Bronchial smooth muscle cell (primary cell): ENCODE data around the gene CLASRP. TPM values are rescaled to one million over a fixed set of nuclear protein-coding genes. Genes with fewer than 3 reads are reported as not detected.

ENCODE experiments used
- total RNA-seq: library from RNA; depleted of rRNA; stranded (reverse); fragments of >200 nt; gene quantifications from 2 replicates; pipeline ENCODE4 v1.2.1, GENCODE V29; 2014

Gene CLASRP, protein sequence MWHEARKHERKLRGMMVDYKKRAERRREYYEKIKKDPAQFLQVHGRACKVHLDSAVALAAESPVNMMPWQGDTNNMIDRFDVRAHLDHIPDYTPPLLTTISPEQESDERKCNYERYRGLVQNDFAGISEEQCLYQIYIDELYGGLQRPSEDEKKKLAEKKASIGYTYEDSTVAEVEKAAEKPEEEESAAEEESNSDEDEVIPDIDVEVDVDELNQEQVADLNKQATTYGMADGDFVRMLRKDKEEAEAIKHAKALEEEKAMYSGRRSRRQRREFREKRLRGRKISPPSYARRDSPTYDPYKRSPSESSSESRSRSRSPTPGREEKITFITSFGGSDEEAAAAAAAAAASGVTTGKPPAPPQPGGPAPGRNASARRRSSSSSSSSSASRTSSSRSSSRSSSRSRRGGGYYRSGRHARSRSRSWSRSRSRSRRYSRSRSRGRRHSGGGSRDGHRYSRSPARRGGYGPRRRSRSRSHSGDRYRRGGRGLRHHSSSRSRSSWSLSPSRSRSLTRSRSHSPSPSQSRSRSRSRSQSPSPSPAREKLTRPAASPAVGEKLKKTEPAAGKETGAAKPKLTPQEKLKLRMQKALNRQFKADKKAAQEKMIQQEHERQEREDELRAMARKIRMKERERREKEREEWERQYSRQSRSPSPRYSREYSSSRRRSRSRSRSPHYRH
- 12.3 and 17.8 TPM in 2 replicates for total RNA-seq

DNA sequence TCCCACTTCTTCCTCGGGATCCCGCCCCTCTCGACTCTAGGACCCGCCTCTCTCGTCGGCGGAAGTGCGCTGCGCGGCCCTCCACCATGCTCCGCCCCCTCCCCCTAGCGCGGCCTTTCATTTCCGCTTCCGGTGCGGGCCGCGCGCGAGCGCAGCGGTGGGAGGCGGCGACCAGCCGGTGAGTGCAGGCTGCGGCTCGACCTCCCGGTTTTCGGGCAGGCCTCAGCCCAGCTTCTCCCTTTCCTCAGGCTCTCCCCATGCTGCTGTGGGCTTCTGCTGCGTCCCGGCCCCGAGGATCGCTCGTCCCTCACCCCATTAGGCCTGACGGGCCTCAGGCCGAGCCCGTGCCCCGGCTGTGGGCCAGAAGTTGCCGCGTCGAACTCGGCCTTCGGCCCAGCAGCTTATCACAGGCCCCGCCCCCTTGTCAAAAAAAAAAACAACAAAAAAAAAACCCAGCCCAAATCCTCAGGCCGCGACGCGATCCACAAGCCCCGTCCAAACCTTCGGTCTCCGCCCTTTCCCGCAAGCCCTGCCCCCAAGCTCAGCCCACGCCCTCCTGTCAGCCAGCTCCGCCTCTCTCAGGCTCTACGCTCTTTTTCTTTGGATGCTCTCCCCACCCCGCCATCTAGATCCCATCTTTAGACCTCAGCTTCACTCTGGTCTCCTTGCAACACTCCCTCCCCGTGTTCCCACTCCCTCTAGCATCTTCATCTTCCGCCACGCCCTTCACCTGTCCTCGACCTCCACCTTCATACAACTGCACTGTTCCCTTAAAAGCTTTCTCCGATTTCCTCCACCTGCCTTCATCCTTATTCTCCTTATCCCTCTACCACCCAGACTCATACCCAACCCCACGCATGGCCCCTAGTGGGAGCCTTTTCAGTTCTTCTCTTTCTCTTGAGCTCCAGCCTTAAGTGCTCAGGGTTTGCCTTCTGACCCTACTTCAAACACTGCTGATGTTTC is at the start of gene CLASRP:
TSS of gene CLASRP (plus strand) at position 115 of the 963 bp plus-strand sequence. CDS start 1,168 bp downstream, outside the sequence.

DNA sequence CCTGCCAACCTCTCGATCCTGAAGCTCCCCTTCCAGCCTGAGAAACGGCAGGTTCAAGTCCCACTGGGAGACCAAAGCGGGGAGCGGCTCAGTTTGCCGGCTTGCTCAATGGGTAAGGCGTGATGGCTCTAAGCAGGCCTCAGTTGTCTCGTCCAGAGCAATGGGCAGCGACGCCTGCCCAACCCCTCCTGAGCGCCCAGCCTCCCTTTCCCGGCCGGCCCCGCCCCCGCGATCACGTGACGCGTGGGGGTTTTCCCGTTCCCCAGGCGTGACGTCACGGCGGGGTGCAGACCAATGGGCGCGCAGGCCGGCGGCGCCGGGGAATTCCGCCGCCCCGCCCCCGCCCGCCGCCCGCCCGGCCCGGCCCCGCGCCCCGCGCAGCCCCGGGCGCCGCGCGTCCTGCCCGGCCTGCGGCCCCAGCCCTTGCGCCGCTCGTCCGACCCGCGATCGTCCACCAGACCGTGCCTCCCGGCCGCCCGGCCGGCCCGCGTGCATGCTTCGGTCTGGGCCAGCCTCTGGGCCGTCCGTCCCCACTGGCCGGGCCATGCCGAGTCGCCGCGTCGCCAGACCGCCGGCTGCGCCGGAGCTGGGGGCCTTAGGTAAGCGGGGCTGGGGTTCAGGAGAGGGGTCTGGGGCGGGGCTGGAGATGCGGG is 37.6 kb upstream of the CLASRP start, which contains the start of gene RELB:
TSS of gene RELB (plus strand) at position 378 of the 653 bp plus-strand sequence. CDS start at position 494, 116 bp downstream.

DNA sequence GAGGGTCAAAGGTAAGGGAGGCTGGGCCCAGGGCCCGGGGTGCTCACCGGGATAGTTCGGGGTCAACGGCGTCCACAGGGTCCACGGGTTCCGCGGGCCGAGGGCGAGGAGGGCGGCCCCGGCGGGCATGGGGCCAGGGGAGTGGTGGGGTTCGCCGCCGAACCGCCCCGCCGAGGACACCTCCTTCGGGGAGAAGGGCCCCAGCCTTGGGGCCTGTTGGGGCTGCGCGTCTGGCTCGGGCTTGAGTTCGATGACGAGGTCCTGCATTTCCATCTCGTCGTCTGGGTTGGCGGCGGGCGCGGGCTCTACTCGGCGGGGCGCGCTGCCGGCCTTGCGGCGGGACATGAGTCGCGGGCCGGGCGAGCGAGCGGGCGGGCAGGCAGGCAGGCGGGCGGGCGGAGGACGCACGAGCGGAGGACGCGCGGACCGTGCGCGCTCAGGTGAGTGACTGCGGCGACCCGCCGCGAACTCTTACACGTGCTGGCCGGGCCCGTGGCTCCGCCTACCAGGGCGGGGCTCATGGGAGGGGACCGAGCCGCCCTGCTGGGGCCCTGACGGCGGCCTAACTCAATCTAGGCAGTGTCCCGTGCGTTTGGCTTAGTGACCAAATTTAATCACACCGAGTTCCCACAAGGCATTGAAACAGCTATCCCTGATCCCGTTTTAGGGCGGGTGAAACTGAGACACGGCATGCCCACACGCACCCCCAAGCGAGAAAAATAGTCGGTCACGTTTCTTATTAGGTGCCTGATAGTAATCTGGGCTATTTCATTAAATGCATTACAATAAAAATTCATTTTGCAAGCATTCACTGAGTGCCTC is 37.4 kb downstream of the CLASRP start, which contains the start of gene ZNF296:
TSS of gene ZNF296 (minus strand) at position 450 of the 822 bp plus-strand sequence. CDS start at position 345, 105 bp downstream.

DNA sequence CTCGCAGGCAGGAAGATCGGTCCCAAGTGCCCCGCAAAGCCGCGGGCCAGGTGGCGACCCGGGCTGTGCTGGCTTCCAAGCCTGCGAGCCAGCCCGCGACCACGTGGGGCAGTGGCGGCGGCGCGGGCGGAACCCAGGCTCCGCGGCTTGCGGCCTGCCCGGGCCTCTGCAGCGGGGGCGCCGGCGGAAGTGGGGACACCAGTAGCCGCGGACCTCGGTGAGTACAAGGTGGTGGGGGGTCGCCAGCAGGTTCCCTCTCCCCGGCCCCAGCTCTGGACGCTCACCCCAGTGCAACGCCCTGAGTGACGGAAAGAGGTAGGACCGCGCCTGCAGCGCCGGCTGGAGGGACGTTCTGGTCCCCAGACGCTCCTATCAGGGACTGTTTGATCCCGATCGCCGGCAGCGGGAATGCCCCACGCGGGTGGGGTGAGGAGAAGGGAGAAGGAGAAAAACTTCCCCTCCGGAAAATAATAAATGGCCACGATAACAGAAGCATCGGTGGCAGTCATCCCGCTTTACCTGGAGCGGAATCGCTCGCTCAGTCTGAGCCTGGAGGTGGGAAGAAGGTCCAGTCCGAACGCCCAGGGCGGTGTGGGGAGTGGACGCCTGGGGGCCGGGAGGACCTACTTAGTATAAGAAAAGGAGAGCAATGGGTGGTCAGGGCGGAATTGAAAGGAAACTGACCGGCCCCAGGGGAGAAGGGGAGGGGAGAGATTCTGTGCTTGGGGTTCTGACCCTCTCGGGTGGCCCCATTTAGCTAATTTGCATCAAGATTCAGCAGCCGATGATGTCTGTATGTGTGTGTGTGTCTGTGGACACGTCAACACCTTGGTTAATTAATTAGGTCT is 40.4 kb downstream of the CLASRP start, which contains the start of gene GEMIN7:
TSS of gene GEMIN7 (plus strand) at position 198 of the 848 bp plus-strand sequence. CDS start 10,855 bp downstream, outside the sequence.

DNA sequence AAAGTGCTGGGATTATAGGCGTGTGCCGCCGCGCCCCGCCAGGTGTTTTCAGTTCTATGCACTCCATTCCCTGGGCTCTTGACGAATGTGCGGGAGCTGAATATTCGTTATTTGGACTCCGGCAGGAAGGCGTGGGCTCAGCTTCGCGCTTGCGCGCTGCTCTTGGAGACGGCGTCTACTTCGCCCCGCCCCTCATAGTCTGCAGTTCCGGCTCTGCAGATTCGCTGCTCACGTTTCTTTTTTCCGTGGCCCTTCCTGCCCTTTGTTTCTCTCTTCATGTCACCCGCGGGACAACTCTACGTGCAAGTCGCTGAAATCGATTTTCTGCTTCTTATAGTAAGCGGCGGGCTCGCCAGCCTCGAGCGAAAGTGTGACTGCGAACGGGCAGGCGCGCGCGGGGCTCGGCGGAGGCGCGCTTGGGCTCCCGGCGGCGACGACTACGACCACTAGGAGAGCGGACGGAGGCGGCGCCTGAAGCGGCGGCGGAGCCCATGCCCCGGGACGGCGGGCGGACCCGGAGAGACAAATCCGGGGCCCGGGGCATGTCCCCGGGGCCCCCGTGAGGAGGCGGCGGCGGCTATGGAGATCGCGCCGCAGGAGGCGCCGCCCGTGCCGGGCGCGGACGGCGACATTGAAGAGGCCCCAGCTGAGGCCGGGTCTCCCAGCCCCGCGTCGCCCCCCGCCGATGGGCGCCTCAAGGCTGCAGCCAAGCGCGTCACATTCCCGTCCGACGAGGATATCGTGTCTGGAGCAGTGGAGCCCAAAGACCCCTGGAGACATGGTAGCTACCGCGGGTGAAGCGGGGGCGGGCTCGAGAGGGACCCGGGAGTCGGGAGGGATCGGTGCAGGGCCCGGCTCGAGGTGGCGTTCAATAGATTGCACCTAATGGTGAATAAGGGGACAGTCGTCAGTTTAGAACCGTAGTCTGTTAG is 54.2 kb downstream of the CLASRP start, which contains the start of gene PPP1R37:
TSS of gene PPP1R37 (plus strand) at position 433 of the 932 bp plus-strand sequence. CDS start at position 580, 147 bp downstream.

Other genes starting within 250 kb of the CLASRP start
- 6.6 and 8.9 TPM in 2 replicates for gene BCAM, start 229.9 kb upstream of the CLASRP start, total RNA-seq
- 33.6 and 40.5 TPM in 2 replicates for gene NECTIN2, start 192.7 kb upstream of the CLASRP start, total RNA-seq
- 18.8 and 19.6 TPM in 2 replicates for gene TOMM40, start 147.8 kb upstream of the CLASRP start, total RNA-seq
- 7.2 and 8.0 TPM in 2 replicates for gene APOE, start 133.2 kb upstream of the CLASRP start, total RNA-seq
- gene APOC1, start 124.4 kb upstream of the CLASRP start, total RNA-seq, result 0.69 and 0.79 TPM in 2 replicates
- not detected in 2 replicates for gene APOC4, start 96.8 kb upstream of the CLASRP start, total RNA-seq
- gene APOC2, start 93.0 kb upstream of the CLASRP start, total RNA-seq, result not detected in 2 replicates
- gene CLPTM1, start 83.7 kb upstream of the CLASRP start, total RNA-seq, result 26.1 and 30.4 TPM in 2 replicates
- gene RELB, start 37.6 kb upstream of the CLASRP start, total RNA-seq, result 3.3 and 6.9 TPM in 2 replicates
- gene ZNF296, start 37.4 kb downstream of the CLASRP start, total RNA-seq, result not detected in 2 replicates
- gene GEMIN7, start 40.2 kb downstream of the CLASRP start, total RNA-seq, result 9.9 and 11.8 TPM in 2 replicates
- gene PPP1R37, start 54.1 kb downstream of the CLASRP start, total RNA-seq, result 25.0 and 32.2 TPM in 2 replicates
- gene NKPD1, start 121.9 kb downstream of the CLASRP start, total RNA-seq, result 0.47 and 0.52 TPM in 2 replicates
- 11.0 and 13.4 TPM in 2 replicates for gene TRAPPC6A, start 139.2 kb downstream of the CLASRP start, total RNA-seq
- gene BLOC1S3, start 139.7 kb downstream of the CLASRP start, total RNA-seq, result 1.8 and 2.2 TPM in 2 replicates
- 0.16 TPM in 1 of 2 replicates, not detected in the other for gene EXOC3L2, start 206.4 kb downstream of the CLASRP start, total RNA-seq
- 8.2 and 15.9 TPM in 2 replicates for gene MARK4, start 212.2 kb downstream of the CLASRP start, total RNA-seq